NK-92 (cell line): ENCODE measurements around the gene OST4.

Experiments
- DNase-seq: peaks from one replicate; lab custom pipeline; 2025; ENCODE audit not compliant: unreplicated experiment; lab: John Stamatoyannopoulos, UW

The OST4 gene

GRCh38 chr2:27054721-27055120, 16.7 kb downstream of the OST4 start:
- DNase-seq: no peak

- no peak for DNase-seq
These were observed 17.7 kb downstream of the OST4 start for GRCh38 chr2:27053776-27054175.

GRCh38 chr2:27053321-27053720, 18.1 kb downstream of the OST4 start:
- no peak for DNase-seq

- DNase-seq: no peak
These were observed 19.4 kb downstream of the OST4 start for GRCh38 chr2:27051902-27052645.

GRCh38 chr2:27050996-27051901, 20.2 kb downstream of the OST4 start, which contains the start of gene AGBL5:
Gene AGBL5, plus strand, starts transcription at chr2:27051668. Its CDS starts 1,291 bp downstream, at chr2:27052959.
- DNase-seq: peak; percentile 72

- DNase-seq: peak; percentile 49
These were observed 21.0 kb downstream of the OST4 start for GRCh38 chr2:27050281-27050995.

- no peak for DNase-seq
These were observed 21.8 kb downstream of the OST4 start for GRCh38 chr2:27049422-27050280.

- DNase-seq: no peak
These were observed 28.3 kb downstream of the OST4 start for GRCh38 chr2:27042985-27043634.

GRCh38 chr2:27042159-27042661, 29.2 kb downstream of the OST4 start:
- DNase-seq: no peak

GRCh38 chr2:27041752-27042151, 29.7 kb downstream of the OST4 start:
- DNase-seq: no peak

- no peak for DNase-seq
These were observed 31.2 kb downstream of the OST4 start for GRCh38 chr2:27040282-27040681.

GRCh38 chr2:27039871-27040270, 31.6 kb downstream of the OST4 start:
- DNase-seq: no peak

- no peak for DNase-seq
These were observed 32.0 kb downstream of the OST4 start for GRCh38 chr2:27039426-27039825.

- DNase-seq: no peak
These were observed 32.7 kb downstream of the OST4 start for GRCh38 chr2:27038631-27039339.

GRCh38 chr2:27038012-27038411, 33.4 kb downstream of the OST4 start:
- DNase-seq: no peak

GRCh38 chr2:27033253-27033852, 38.1 kb downstream of the OST4 start:
- DNase-seq: no peak

- no peak for DNase-seq
These were observed 38.8 kb downstream of the OST4 start, which contains the start of gene TMEM214 for GRCh38 chr2:27032495-27033252. Gene TMEM214, plus strand, starts transcription at chr2:27032965. Its CDS starts 51 bp downstream, at chr2:27033016.

GRCh38 chr2:27029051-27029450, 42.4 kb downstream of the OST4 start:
- no peak for DNase-seq
